Measurements from ENCODE around the gene PEF1. TPM values are rescaled to one million over a fixed set of nuclear protein-coding genes. Genes with fewer than 3 reads are reported as not detected.

PEF1 gene
- polyA plus RNA-seq, 1 donor (not counting 4 experiments of a cell fraction or from before 2014, with no cell fraction given): 72.2 TPM

- DNase-seq (ENCODE audit: low read depth, low spot score) (no peak), FAIRE-seq (no peak)
- H3K79me2 ChIP-seq (ENCODE audit: control insufficient read depth, insufficient read depth, low read length): peaks cover 18% of the 10 kb centered on the region
- peaks cover 17% of the 10 kb centered on the region for H4K20me1 ChIP-seq (ENCODE audit: control insufficient read depth, extremely low read depth, insufficient read depth, low read length)
- peaks cover 43 to 46% of the 10 kb centered on the region in 2 experiments for H3K36me3 ChIP-seq (ENCODE audit: control insufficient read depth in 2 of 2, extremely low read depth in 1 of 2, insufficient read depth in 2 of 2, low read length in 2 of 2)
- H3K27ac ChIP-seq (ENCODE audit: control insufficient read depth, insufficient read depth, low read length): no peak overlapping the region
- no peaks in the 10 kb centered on the region for H3K27me3 ChIP-seq (ENCODE audit: control insufficient read depth, extremely low read depth, insufficient read depth, low read length)
- dilution Hi-C loops (cut with MboI; ENCODE audit: extremely low pct_ligation_motif_present, low sequenced_read_pairs): no loop called here
- H3K9ac ChIP-seq (ENCODE audit: control insufficient read depth, extremely low read depth, insufficient read depth, low read length): no peak overlapping the region
- TF ChIP-seq CTCF (optimal IDR thresholded peaks at IDR 0.05 in 1 of 3, IDR thresholded peaks at IDR 0.05 in 1 of 3, conservative IDR thresholded peaks at IDR 0.05 in 1 of 3; ENCODE audit: extremely low read depth in 1 of 3, insufficient read depth in 2 of 3, low read length in 3 of 3): peak in 1 of 3 experiments; percentile 8
- TF ChIP-seq EZH2 (IDR thresholded peaks at IDR 0.05; ENCODE audit: low read length): no peak
- no peak overlapping the region for H3K4me3 ChIP-seq (ENCODE audit: control insufficient read depth in 2 of 3, extremely low read depth in 1 of 3, insufficient read depth in 2 of 3, low read depth in 1 of 3, low read length in 3 of 3)
- H3K9me1 ChIP-seq (ENCODE audit: control insufficient read depth, extremely low read depth, insufficient read depth, low read length): peaks cover 2% of the 10 kb centered on the region
- peaks cover 44% of the 10 kb centered on the region for H3K4me1 ChIP-seq (ENCODE audit: control insufficient read depth, extremely low read depth, insufficient read depth, low read length)
- no peak overlapping the region for H3K4me2 ChIP-seq (ENCODE audit: control insufficient read depth, extremely low read depth, insufficient read depth, low read depth, low read length)
- no peak overlapping the region for H2AFZ ChIP-seq (ENCODE audit: control insufficient read depth, low read length)
- no peaks in the 10 kb centered on the region for H3K9me3 ChIP-seq (ENCODE audit: control insufficient read depth, low read depth, low read length)
These were observed 58.0 kb downstream of the PEF1 start for GRCh38 chr1:31586376-31587327.

GRCh38 chr1:31585736-31586365, 58.8 kb downstream of the PEF1 start:
- DNase-seq (ENCODE audit: low read depth, low spot score): no peak
- no peak overlapping the region for H3K4me3 ChIP-seq (ENCODE audit: control insufficient read depth in 2 of 3, extremely low read depth in 1 of 3, insufficient read depth in 2 of 3, low read depth in 1 of 3, low read length in 3 of 3)
- no peak overlapping the region for H3K27ac ChIP-seq (ENCODE audit: control insufficient read depth, insufficient read depth, low read length)
- peaks cover 24% of the 10 kb centered on the region for H3K79me2 ChIP-seq (ENCODE audit: control insufficient read depth, insufficient read depth, low read length)
- peaks cover 45 to 49% of the 10 kb centered on the region in 2 experiments for H3K36me3 ChIP-seq (ENCODE audit: control insufficient read depth in 2 of 2, extremely low read depth in 1 of 2, insufficient read depth in 2 of 2, low read length in 2 of 2)
- H3K4me1 ChIP-seq (ENCODE audit: control insufficient read depth, extremely low read depth, insufficient read depth, low read length): peaks cover 48% of the 10 kb centered on the region
- no peak for FAIRE-seq
- TF ChIP-seq EZH2 (IDR thresholded peaks at IDR 0.05; ENCODE audit: low read length) (no peak), CTCF (optimal IDR thresholded peaks at IDR 0.05 in 1 of 3, IDR thresholded peaks at IDR 0.05 in 1 of 3, conservative IDR thresholded peaks at IDR 0.05 in 1 of 3; ENCODE audit: extremely low read depth in 1 of 3, insufficient read depth in 2 of 3, low read length in 3 of 3) (no peak)
- H3K4me2 ChIP-seq (ENCODE audit: control insufficient read depth, extremely low read depth, insufficient read depth, low read depth, low read length): no peak overlapping the region
- peaks cover 2% of the 10 kb centered on the region for H3K9me1 ChIP-seq (ENCODE audit: control insufficient read depth, extremely low read depth, insufficient read depth, low read length)
- no peak overlapping the region for H2AFZ ChIP-seq (ENCODE audit: control insufficient read depth, low read length)
- peaks cover 23% of the 10 kb centered on the region for H4K20me1 ChIP-seq (ENCODE audit: control insufficient read depth, extremely low read depth, insufficient read depth, low read length)
- no peaks in the 10 kb centered on the region for H3K9me3 ChIP-seq (ENCODE audit: control insufficient read depth, low read depth, low read length)
- no peak overlapping the region for H3K9ac ChIP-seq (ENCODE audit: control insufficient read depth, extremely low read depth, insufficient read depth, low read length)
- dilution Hi-C loops (cut with MboI; ENCODE audit: extremely low pct_ligation_motif_present, low sequenced_read_pairs): no loop called here
- no peaks in the 10 kb centered on the region for H3K27me3 ChIP-seq (ENCODE audit: control insufficient read depth, extremely low read depth, insufficient read depth, low read length)

Measured in keratinocyte (primary cell).